Measurements from ENCODE around the gene C12orf57. TPM values are rescaled to one million over a fixed set of nuclear protein-coding genes. Genes with fewer than 3 reads are reported as not detected.

C12orf57 gene
- total RNA-seq, 4 donors from 2014 or later = 175 to 220 (median 183) TPM

- in situ Hi-C loops (cut with MboI; ENCODE audit: low sequenced_read_pairs in 4 of 4) = no loop called here
- TF ChIP-seq CTCF (IDR thresholded peaks at IDR 0.05 in 4 of 5, conservative IDR thresholded peaks at IDR 0.05 in 1 of 5) (no peak), POLR2A (IDR thresholded peaks at IDR 0.05) (no peak)
- no peak overlapping the region for H3K4me3 ChIP-seq
- H3K36me3 ChIP-seq = no peaks in the 10 kb centered on the region
- no peak for DNase-seq
- H3K27me3 ChIP-seq = no peaks in the 10 kb centered on the region
- intact Hi-C loops (cut with DNase I; ENCODE audit: low total_unique reads) = no loop called here
- H3K4me1 ChIP-seq = peaks cover 13 to 19% of the 10 kb centered on the region in 2 donors
- H3K27ac ChIP-seq = peak overlapping the region; percentile 43 to 70 (median 70)
- H3K9me3 ChIP-seq = no peaks in the 10 kb centered on the region
- ATAC-seq = no peak
Measured at GRCh38 chr12:6958609-6959057, 14.8 kb downstream of the C12orf57 start.

- no peak overlapping the region for H3K4me3 ChIP-seq
- intact Hi-C loops (cut with DNase I; ENCODE audit: low total_unique reads) (no loop called here), in situ Hi-C loops (cut with MboI; ENCODE audit: low sequenced_read_pairs in 4 of 4) (no loop called here)
Measured at GRCh38 chr12:6959058-6959804, 15.4 kb downstream of the C12orf57 start.

GRCh38 chr12:6959805-6960592 is 16.2 kb downstream of the C12orf57 start:
- peak in 1 of 2 donors; percentile 11 for DNase-seq
- H3K36me3 ChIP-seq = peaks cover 0 to 2% of the 10 kb centered on the region in 2 donors
- no peaks in the 10 kb centered on the region for H3K9me3 ChIP-seq
- in situ Hi-C loops (cut with MboI; ENCODE audit: low sequenced_read_pairs in 4 of 4) = no loop called here
- peaks cover 17 to 24% of the 10 kb centered on the region in 2 donors for H3K4me1 ChIP-seq
- intact Hi-C loops (cut with DNase I; ENCODE audit: low total_unique reads) = loop anchor here (5.0 kb wide), 2 partner anchors 88 to 147 kb away; partner anchors contain the start of genes C1RL and SPSB2
- TF ChIP-seq POLR2A (IDR thresholded peaks at IDR 0.05) (no peak), CTCF (IDR thresholded peaks at IDR 0.05 in 4 of 5, conservative IDR thresholded peaks at IDR 0.05 in 1 of 5) (no peak)
- H3K4me3 ChIP-seq = no peak overlapping the region
- H3K27me3 ChIP-seq = no peaks in the 10 kb centered on the region
- ATAC-seq = no peak
- peak overlapping the region; percentile 43 to 81 (median 70) for H3K27ac ChIP-seq

More at GRCh38 chr12:6959058-6959804, 15.4 kb downstream of the C12orf57 start:
- DNase-seq (no peak), ATAC-seq (no peak)
- H3K27me3 ChIP-seq = no peaks in the 10 kb centered on the region
- no peaks in the 10 kb centered on the region for H3K36me3 ChIP-seq
- peaks cover 13 to 19% of the 10 kb centered on the region in 2 donors for H3K4me1 ChIP-seq
- H3K9me3 ChIP-seq = no peaks in the 10 kb centered on the region
- H3K27ac ChIP-seq = peak overlapping the region; percentile 43 to 70 (median 70)
- TF ChIP-seq POLR2A (IDR thresholded peaks at IDR 0.05) (no peak), CTCF (IDR thresholded peaks at IDR 0.05 in 4 of 5, conservative IDR thresholded peaks at IDR 0.05 in 1 of 5) (no peak)

- peaks cover 17 to 24% of the 10 kb centered on the region in 2 donors for H3K4me1 ChIP-seq
- no peaks in the 10 kb centered on the region for H3K27me3 ChIP-seq
- H3K36me3 ChIP-seq = peaks cover 0 to 9% of the 10 kb centered on the region in 2 donors
- TF ChIP-seq CTCF (IDR thresholded peaks at IDR 0.05 in 4 of 5, conservative IDR thresholded peaks at IDR 0.05 in 1 of 5) = peak in 1 of 5 experiments; percentile 9
- TF ChIP-seq POLR2A (IDR thresholded peaks at IDR 0.05) = no peak
- H3K4me3 ChIP-seq = peak overlapping the region; percentile 16 to 42 (median 24)
- DNase-seq (peak in 1 of 2 donors; percentile 29), ATAC-seq (peak; percentile 11 to 24)
- peak overlapping the region; percentile 56 to 81 (median 76) for H3K27ac ChIP-seq
- no peaks in the 10 kb centered on the region for H3K9me3 ChIP-seq
- intact Hi-C loops (cut with DNase I; ENCODE audit: low total_unique reads) (loop anchor here (1.0 to 5.0 kb wide), 3 partner anchors 16 to 147 kb away; partner anchors contain the start of genes C12orf57, C1RL and SPSB2), in situ Hi-C loops (cut with MboI; ENCODE audit: low sequenced_read_pairs in 4 of 4) (no loop called here)
Measured at GRCh38 chr12:6960593-6961277, 16.9 kb downstream of the C12orf57 start.

Measured in gastrocnemius medialis (tissue), 4 donors.